K562 (cell line): ENCODE data around the gene GNAT1. TPM values are rescaled to one million over a fixed set of nuclear protein-coding genes. Genes with fewer than 3 reads are reported as not detected.

Experiments
- ATAC-seq: fragments of 200-7000 bp; cut with Tn5 transposase; 3 replicates; pipeline ENCODE4 v1.9.1; 2020; ENCODE audit warnings: moderate library complexity
- BruUV-seq: library from RNA; stranded (reverse); fragments of 400-500 nt; replicated peaks from 2 replicates; lab custom pipeline; 2021; lab: Mats Ljungman, UMichigan
- CTCF ChIA-PET: fragments of 300-600 bp; formaldehyde crosslinking; extraction: SDS; loops from one replicate; lab custom pipeline; 2021; ENCODE audit warnings: low intra/inter-chr PET ratio; lab: Yijun Ruan, JAX
- POLR2A ChIA-PET: fragments of 300-600, 350-650 bp; sonication (Branson Sonifier 250); formaldehyde crosslinking; extraction: SDS; loops from one replicate; lab custom pipeline; 2021; ENCODE audit warnings: antibody characterized with exemption, inconsistent platforms; lab: Yijun Ruan, JAX
- DNase-seq, 4 experiments: peaks; one replicate each; pipeline versions ENCODE4 v3.0.0 to v3.0.0-alpha.2; 2011 to 2018; ENCODE audit warnings: low spot score in 3 of 4, mixed read lengths in 3 of 4; ENCODE audit errors: extremely low read depth in 1 of 4
- FAIRE-seq: peaks from 2 replicates; lab custom pipeline; 2011; peaks lifted over from hg19 to GRCh38; lab: Jason Lieb, UNC
- H2AFZ ChIP-seq: 2 replicates; pipeline ENCODE4 v1.6.0; 2011; ENCODE audit warnings: low read depth, low read length, control low read depth, inconsistent platforms
- H3K27ac ChIP-seq: fragments of 200-600 bp; 3 replicates; pipeline ENCODE4 v1.8.0; 2011; ENCODE audit warnings: low read depth, mild to moderate bottlenecking, control low read depth, inconsistent platforms, low read length, moderate library complexity, mixed read lengths; ENCODE audit errors: extremely low read depth
- H3K27me3 ChIP-seq, 2 experiments: fragments of 300-600 bp in 1 of 2; 2 replicates in 1 of 2; 3 replicates in 1 of 2; pipeline versions ENCODE4 v1.6.0 to v1.8.0; 2011; ENCODE audit warnings: inconsistent platforms in 2 of 2, low read length in 2 of 2, mild to moderate bottlenecking in 1 of 2, mixed read lengths in 1 of 2, moderate library complexity in 1 of 2; ENCODE audit not compliant: control insufficient read depth in 2 of 2, insufficient read depth in 2 of 2
- H3K36me3 ChIP-seq: fragments of 300-600 bp; 3 replicates; pipeline ENCODE4 v1.8.0; 2011; ENCODE audit warnings: mild to moderate bottlenecking, low read length, inconsistent platforms; ENCODE audit not compliant: control insufficient read depth, insufficient read depth
- H3K4me1 ChIP-seq, 2 experiments: fragments of 200-600 bp in 1 of 2; replicated peaks in 1 of 2; 2 replicates in 1 of 2; 3 replicates in 1 of 2; pipeline versions ENCODE4 v1.5.1 to v1.8.0; 2011; ENCODE audit warnings: inconsistent platforms in 2 of 2, low read length in 2 of 2, mild to moderate bottlenecking in 1 of 2, mixed read lengths in 1 of 2, moderate library complexity in 1 of 2; ENCODE audit not compliant: control insufficient read depth in 2 of 2, insufficient read depth in 2 of 2
- H3K4me2 ChIP-seq: 2 replicates; pipeline ENCODE4 v1.6.1; 2011; ENCODE audit warnings: low read length, control low read depth, inconsistent platforms, mixed read lengths; ENCODE audit not compliant: insufficient read depth
- H3K4me3 ChIP-seq: fragments of 200-600 bp; sonication (generic), shearing (Covaris generic); 2 replicates; pipeline ENCODE4 v1.5.1; 2016; ENCODE audit warnings: control low read depth, inconsistent platforms
- H3K79me2 ChIP-seq: fragments of 200-600 bp; 3 replicates; pipeline ENCODE4 v1.8.0; 2011; ENCODE audit warnings: low read length, inconsistent platforms; ENCODE audit not compliant: control insufficient read depth, insufficient read depth
- H3K9ac ChIP-seq, 2 experiments: 2 replicates each; pipeline versions ENCODE4 v1.6.0 to v1.6.1; 2011; ENCODE audit warnings: low read depth in 2 of 2, low read length in 2 of 2, control low read depth in 1 of 2, inconsistent platforms in 1 of 2, mild to moderate bottlenecking in 1 of 2, mixed read lengths in 1 of 2; ENCODE audit not compliant: insufficient read depth in 1 of 2
- H3K9me1 ChIP-seq: one replicate; pipeline ENCODE4 v1.6.0; 2011; ENCODE audit warnings: inconsistent platforms, mild to moderate bottlenecking, low read length, moderate library complexity; ENCODE audit not compliant: control insufficient read depth, insufficient read depth
- H3K9me3 ChIP-seq: replicated peaks from 2 replicates; pipeline ENCODE4 v1.5.1; 2011; ENCODE audit warnings: low read depth, low read length, inconsistent platforms; ENCODE audit not compliant: control insufficient read depth, insufficient read depth
- H4K20me1 ChIP-seq: replicated peaks from 2 replicates; pipeline ENCODE4 v1.6.1; 2011; ENCODE audit warnings: low read length, inconsistent platforms, mixed read lengths; ENCODE audit not compliant: control insufficient read depth, insufficient read depth
- NR2C1 ChIP-seq, 2 experiments: fragments of 450-650 bp; IDR thresholded peaks; 2 replicates each; pipeline ENCODE4 v1.6.1; 2017; ENCODE audit warnings: mild to moderate bottlenecking in 2 of 2, antibody characterized with exemption in 1 of 2, inconsistent platforms in 1 of 2, missing compliant biosample characterization in 1 of 2, missing genetic modification characterization in 1 of 2
- NR2C2 ChIP-seq, 2 experiments: fragments of 200-800 bp in 1 of 2; sonication (Bioruptor generic) in 1 of 2; sonication (generic) in 1 of 2; formaldehyde crosslinking in 1 of 2; IDR thresholded peaks; 2 replicates each; pipeline versions ENCODE4 v1.6.1 to v1.8.0; 2016 to 2022; ENCODE audit warnings: mild to moderate bottlenecking in 1 of 2, missing compliant biosample characterization in 1 of 2, missing genetic modification characterization in 1 of 2, missing genetic modification reagents in 1 of 2
- ZNF316 ChIP-seq: fragments of 450-650 bp; IDR thresholded peaks from 2 replicates; pipeline ENCODE4 v1.6.1; 2016
- WGBS: fragments of 100-300 bp; shearing (Covaris generic); methylation state at CpG from one replicate; pipeline ENCODE4 v1.1.6; 2016; ENCODE audit warnings: low coverage, mixed read lengths; ENCODE audit not compliant: insufficient coverage; ENCODE audit errors: missing lambda C conversion rate; 5-methylcytosine and 5-hydroxymethylcytosine counted together
- in situ Hi-C: fragments of 300-500 bp; cut with MboI; formaldehyde crosslinking; loops from 4 replicates; pipeline ENCODE4 v1.15.0; 2018; ENCODE audit warnings: inconsistent platforms, mixed read lengths
- intact Hi-C: fragments of 100-400 bp; cut with micrococcal nuclease; formaldehyde crosslinking; loops from 2 replicates; pipeline ENCODE4 v1.14.2; 2022
- polyA plus RNA-seq, 8 experiments: library from polyadenylated mRNA; depleted of rRNA in 4 of 8; stranded (reverse) in 5 of 8; unstranded in 3 of 8; fragments of >200 nt; fragmentation: Nextera tagmentation in 2 of 8; fragmentation: Illumina TruSeq in 1 of 8; extraction: Ambion mirVana in 2 of 8; extraction: Trizol in 1 of 8; gene quantifications; 2 replicates each; pipeline versions ENCODE4 v1.2.1 to v1.2.3, GENCODE V29; 2011 to 2014; ENCODE audit warnings: inconsistent platforms in 1 of 8, missing spikeins in 1 of 8
- total RNA-seq, 7 experiments: library from RNA; depleted of rRNA in 6 of 7; stranded (reverse); fragments of >200 nt in 6 of 7; fragmentation: Illumina TruSeq in 2 of 7; extraction: Trizol in 2 of 7; gene quantifications; 2 replicates each; pipeline versions ENCODE4 v1.2.1 to v1.2.3, GENCODE V29; 2011 to 2021; ENCODE audit warnings: low replicate concordance in 1 of 7
- TF ChIP-seq, protein P1 (sequence below): sonication (generic); formaldehyde crosslinking; IDR thresholded peaks from 2 replicates; pipeline ENCODE4 v1.9.0; 2022; ENCODE audit warnings: mild to moderate bottlenecking, missing genetic modification reagents
- TF ChIP-seq, protein P2 (sequence below), 2 experiments: IDR thresholded peaks; 2 replicates each; pipeline ENCODE4 v1.6.1; 2011; ENCODE audit warnings: borderline replicate concordance in 1 of 2, control low read depth in 1 of 2, low read depth in 1 of 2, low read length in 1 of 2, mild to moderate bottlenecking in 1 of 2, mixed read lengths in 1 of 2, moderate library complexity in 1 of 2; ENCODE audit not compliant: insufficient read depth in 1 of 2, insufficient read length in 1 of 2, poor library complexity in 1 of 2, severe bottlenecking in 1 of 2; ENCODE audit errors: extremely low read depth in 1 of 2

Gene GNAT1
- total and polyA plus RNA-seq, 9 of the 15 experiments (the other 6 are each of a cell fraction or from before 2014, with no cell fraction given), result not detected

DNA sequence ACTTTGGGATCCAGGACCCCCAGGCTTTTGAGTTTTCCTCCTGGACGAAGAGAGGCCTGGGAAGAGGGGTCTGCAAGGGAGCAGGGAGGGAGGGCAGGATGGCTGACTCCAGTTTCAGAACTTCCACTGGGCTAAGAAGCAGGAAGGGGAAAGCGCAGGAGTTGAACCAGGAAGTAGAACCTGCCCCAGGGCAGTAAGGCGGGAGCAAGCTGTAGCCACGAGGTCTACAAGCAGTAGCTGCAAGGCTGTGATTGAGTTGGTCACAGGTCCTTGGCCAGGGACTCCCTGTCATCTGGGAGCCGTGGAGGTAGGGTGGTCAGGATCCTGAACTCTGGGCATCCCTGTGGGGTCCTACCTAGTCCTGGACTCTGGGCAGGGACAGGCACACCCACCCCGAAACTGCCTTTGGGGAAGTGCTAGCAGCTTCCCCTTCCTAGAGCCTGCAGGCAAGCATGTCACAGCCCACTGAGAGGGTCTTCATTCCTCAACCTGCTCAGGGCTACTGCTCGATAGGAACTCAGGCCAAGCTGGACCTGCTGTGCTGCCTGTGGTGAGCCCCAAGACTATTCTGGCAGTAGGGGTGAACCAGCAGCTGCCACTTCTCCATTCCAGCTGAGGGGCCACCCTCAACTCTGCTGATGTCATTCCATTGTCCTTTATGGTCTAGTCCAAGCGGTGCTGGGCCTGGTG, 38.8 kb downstream of the GNAT1 start:
- Histone ChIP-seq H3K79me2 (no peaks in the 10 kb centered on the region), H4K20me1 (no peaks in the 10 kb centered on the region), H3K36me3 (no peaks in the 10 kb centered on the region), H3K9ac (peak overlapping the region in 1 of 2 experiments; percentile 43; a peak in 2 of 4 replicates), H3K27me3 (no peaks in the 10 kb centered on the region), H3K27ac (no peak overlapping the region), H3K4me3 (no peak overlapping the region), H3K9me1 (no peaks in the 10 kb centered on the region), H3K4me1 (peaks cover 29 to 61% of the 10 kb centered on the region in 2 experiments), H3K4me2 (no peak overlapping the region), H2AFZ (0 out of 2 replicates have a peak overlapping the region, but pooled peaks have one; percentile 16), H3K9me3 (no peaks in the 10 kb centered on the region)
- DNase-seq (no peak), ATAC-seq (no peak), FAIRE-seq (no peak)
- intact Hi-C loops, result no loop called here
- ChIA-PET POLR2A (interaction anchor here (0.6 to 1.4 kb wide), 2 partner anchors 11 to 51 kb away, joined by 4 to 5 read pairs; no protein-coding TSS in a partner anchor), CTCF (no interaction called here)
- no TSS peak for BruUV-seq
- 83% methylated on average over 5 of the region's 8 CpGs for WGBS
- TF ChIP-seq, protein P1, sequence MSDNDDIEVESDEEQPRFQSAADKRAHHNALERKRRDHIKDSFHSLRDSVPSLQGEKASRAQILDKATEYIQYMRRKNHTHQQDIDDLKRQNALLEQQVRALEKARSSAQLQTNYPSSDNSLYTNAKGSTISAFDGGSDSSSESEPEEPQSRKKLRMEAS (CRISPR knock-in tag), result 0 out of 2 replicates have a peak, but pooled peaks have one; percentile 11
- TF ChIP-seq NR2C2 (CRISPR knock-in tag; IDR thresholded peaks at IDR 0.05) (no peak), NR2C2 (tag; IDR thresholded peaks at IDR 0.05) (0 out of 2 replicates have a peak, but pooled peaks have one; percentile 17), NR2C1 (IDR thresholded peaks at IDR 0.05) (peak; percentile 58; the same call in 1 of the 2 replicates), NR2C1 (tag; IDR thresholded peaks at IDR 0.05) (peak; percentile 42; the same call in 1 of the 2 replicates), ZNF316 (no peak)
- TF ChIP-seq, protein P2, sequence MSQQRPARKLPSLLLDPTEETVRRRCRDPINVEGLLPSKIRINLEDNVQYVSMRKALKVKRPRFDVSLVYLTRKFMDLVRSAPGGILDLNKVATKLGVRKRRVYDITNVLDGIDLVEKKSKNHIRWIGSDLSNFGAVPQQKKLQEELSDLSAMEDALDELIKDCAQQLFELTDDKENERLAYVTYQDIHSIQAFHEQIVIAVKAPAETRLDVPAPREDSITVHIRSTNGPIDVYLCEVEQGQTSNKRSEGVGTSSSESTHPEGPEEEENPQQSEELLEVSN (IDR thresholded peaks at IDR 0.05; ENCODE audit: borderline replicate concordance in 1 of 2, extremely low read depth in 1 of 2, insufficient read depth in 1 of 2, insufficient read length in 1 of 2, low read depth in 1 of 2, low read length in 1 of 2, poor library complexity in 1 of 2, severe bottlenecking in 1 of 2), result peak; percentile 63 to 67
- in situ Hi-C loops, result no loop called here
